Stimulated activated CD8-positive, alpha-beta memory T cell treated with anti-CD3 and anti-CD28 coated beads, Interleukin-7, amount 100 ng/mL, for 24 hours (primary cell): ENCODE results near the gene SPINDOC.
"Not testable (repeated sequence)": the region's sequence is repeated elsewhere in the genome, so short reads cannot be mapped to it uniquely, and the experiment has no call there.

Experiments used
- DNase-seq: peaks from one replicate; pipeline ENCODE4 v3.0.0-alpha.2; 2020; ENCODE audit warnings: low read depth

The SPINDOC gene

GRCh38 chr11:63785823-63786222 lies 27.4 kb upstream of the SPINDOC start:
- no peak for DNase-seq

- DNase-seq = no peak
These were observed 21.6 kb upstream of the SPINDOC start for GRCh38 chr11:63791495-63792167.

GRCh38 chr11:63793161-63793560 lies 20.1 kb upstream of the SPINDOC start:
- no peak for DNase-seq

GRCh38 chr11:63795066-63795465 lies 18.2 kb upstream of the SPINDOC start:
- DNase-seq = no peak

GRCh38 chr11:63800921-63801320 lies 12.3 kb upstream of the SPINDOC start:
- no peak for DNase-seq

GRCh38 chr11:63802637-63803414 lies 10.4 kb upstream of the SPINDOC start:
- DNase-seq = no peak

GRCh38 chr11:63804259-63804658 lies 9.0 kb upstream of the SPINDOC start:
- DNase-seq = no peak

GRCh38 chr11:63805844-63806415 lies 7.3 kb upstream of the SPINDOC start:
- no peak for DNase-seq

- not testable (repeated sequence) for DNase-seq
These were observed 2.9 kb upstream of the SPINDOC start for GRCh38 chr11:63810383-63810782.

GRCh38 chr11:63811522-63811921 lies 1.7 kb upstream of the SPINDOC start:
- no peak for DNase-seq

GRCh38 chr11:63813563-63814382 lies 517 bp downstream of the SPINDOC start:
- DNase-seq = peak; percentile 11

- DNase-seq = no peak
These were observed 1.1 kb downstream of the SPINDOC start for GRCh38 chr11:63814383-63814736.

GRCh38 chr11:63816166-63816565 lies 2.9 kb downstream of the SPINDOC start:
- no peak for DNase-seq

GRCh38 chr11:63816732-63817131 lies 3.5 kb downstream of the SPINDOC start:
- DNase-seq = no peak

GRCh38 chr11:63817758-63818498 lies 4.7 kb downstream of the SPINDOC start:
- DNase-seq = no peak

GRCh38 chr11:63818609-63819008 lies 5.4 kb downstream of the SPINDOC start:
- no peak for DNase-seq

GRCh38 chr11:63821411-63821810 lies 8.2 kb downstream of the SPINDOC start:
- no peak for DNase-seq

- no peak for DNase-seq
These were observed 13.4 kb downstream of the SPINDOC start for GRCh38 chr11:63826471-63827190.

GRCh38 chr11:63829823-63830489 lies 16.7 kb downstream of the SPINDOC start:
- no peak for DNase-seq

- no peak for DNase-seq
These were observed 18.1 kb downstream of the SPINDOC start for GRCh38 chr11:63831326-63831725.

- DNase-seq = no peak
These were observed 19.1 kb downstream of the SPINDOC start for GRCh38 chr11:63832336-63832735.
